GM18867 (cell line): ENCODE data around the gene DDX31.
"Not testable (repeated sequence)": the region's sequence is repeated elsewhere in the genome, so short reads cannot be mapped to it uniquely, and the experiment has no call there.

Source experiments
- ATAC-seq: cut with Tn5 transposase; IDR thresholded peaks from one replicate; pipeline ENCODE4 v1.9.1; 2021; ENCODE audit warnings: mild to moderate bottlenecking, moderate library complexity; ENCODE audit not compliant: unreplicated experiment

DDX31 gene

DNA sequence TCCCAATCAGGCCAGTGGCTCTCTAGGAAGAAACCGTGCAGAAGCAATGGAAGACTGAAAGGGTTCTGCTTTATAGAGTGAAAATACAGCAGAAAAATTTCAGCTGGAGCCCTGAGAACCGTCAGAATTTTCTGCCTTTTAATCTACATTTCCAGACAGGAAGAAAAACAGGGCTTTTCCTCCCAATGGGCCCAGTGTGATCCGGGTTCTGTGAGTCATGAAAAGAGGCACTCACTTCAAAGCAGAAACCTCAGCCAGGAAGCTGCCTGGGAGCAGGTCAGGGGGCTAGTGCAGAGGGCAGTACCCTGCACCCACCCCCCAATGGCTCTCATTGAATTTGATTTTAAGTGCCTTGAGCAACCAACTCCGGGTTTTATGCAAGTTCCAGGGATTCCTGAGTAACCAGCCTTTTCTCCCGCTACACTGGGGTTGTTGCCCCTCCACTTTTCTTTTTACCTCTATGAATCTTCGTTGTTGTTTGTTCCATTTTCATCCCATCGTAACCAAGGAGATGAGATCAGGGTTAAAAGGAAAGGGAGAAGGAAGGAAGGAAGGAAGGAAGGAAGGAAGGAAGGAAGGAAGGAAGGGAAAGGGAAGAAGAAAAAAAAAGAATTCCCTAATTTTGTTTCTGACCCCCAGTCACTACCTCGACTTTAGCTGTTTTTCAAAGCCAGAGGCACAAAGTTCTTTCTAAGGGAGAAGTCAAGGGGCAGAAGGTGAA lies 86.0 kb downstream of the DDX31 start:
- no peak for ATAC-seq

DNA sequence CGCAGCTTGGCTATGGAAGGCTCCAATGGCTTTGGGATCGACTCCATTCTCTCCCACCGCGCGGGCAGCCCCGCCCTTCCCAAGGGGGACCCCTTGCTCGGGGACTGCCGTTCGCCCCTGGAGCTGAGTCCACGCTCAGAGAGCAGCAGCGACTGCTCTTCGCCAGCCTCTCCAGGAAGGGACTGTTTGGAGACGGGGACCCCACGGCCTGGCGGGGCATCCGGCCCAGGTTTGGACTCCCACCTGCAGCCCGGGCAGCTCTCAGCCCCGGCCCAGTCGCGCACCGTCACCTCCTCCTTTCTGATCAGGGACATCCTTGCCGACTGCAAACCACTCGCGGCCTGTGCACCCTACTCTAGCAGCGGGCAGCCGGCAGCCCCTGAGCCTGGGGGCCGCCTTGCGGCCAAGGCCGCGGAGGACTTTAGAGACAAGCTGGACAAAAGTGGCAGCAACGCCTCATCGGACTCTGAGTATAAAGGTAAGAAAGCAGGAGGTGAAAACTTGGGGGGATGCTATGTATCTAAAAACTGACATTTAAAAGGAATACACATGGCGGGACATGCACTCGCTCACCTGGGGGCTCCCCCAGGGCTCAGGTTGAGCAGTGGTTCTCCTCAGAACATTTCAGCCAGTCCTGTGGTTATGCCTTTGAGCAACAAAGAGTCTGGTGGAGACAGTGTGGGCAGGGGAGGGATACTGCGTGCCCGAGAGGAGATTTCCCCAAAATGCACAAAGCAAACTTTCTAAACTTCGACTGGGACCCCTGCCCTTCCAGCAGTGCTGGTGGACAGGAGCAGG lies 86.8 kb downstream of the DDX31 start:
- ATAC-seq = no peak

DNA sequence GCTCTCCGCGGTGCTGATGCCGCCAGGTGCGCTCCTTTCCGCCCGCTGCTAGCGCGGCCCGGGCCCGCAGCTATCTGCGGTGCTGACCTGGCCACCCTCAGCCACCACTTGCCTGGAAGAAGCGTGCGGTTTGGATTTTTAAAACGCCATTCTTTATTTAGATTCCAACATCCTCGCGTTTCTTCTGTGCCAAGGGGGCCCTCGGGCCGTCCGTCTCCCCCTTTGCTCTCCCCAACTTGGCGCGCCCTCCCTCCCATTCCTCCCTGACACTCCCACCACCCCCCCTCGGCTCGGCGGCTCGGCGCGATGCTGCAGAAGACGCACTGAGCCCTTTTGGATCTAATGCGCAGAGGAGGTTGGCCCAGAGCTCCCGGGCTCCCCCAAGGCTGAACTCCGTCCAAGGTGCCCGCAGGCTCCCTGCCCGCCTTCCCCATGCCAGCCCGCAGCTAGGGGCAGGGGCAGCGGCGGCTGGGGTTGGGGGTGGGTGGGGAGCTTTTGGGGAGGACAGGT lies 87.5 kb downstream of the DDX31 start, which contains the start of gene BARHL1:
Gene BARHL1, plus strand, starts transcription at position 331 of the 510 bp plus-strand sequence. CDS start 192 bp downstream, outside the sequence.
- no peak for ATAC-seq

DNA sequence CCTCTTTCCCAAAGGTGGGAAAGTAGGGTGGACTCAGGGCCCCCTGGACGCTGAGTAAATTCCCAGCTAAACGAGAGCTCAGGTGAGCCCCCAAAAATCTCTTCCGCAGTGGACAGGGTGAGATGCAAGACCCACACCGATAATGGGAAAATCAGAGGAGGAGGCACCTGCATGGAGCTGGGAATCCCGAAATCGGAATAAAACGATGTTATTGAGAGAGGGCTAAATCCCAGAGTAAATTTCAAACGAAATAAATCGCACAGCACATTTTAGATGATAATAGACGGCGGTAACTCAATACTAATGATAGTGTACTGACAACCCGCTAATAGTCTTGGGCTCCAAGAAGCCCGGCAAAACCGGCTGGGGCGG lies 90.4 kb downstream of the DDX31 start:
- ATAC-seq = no peak

DNA sequence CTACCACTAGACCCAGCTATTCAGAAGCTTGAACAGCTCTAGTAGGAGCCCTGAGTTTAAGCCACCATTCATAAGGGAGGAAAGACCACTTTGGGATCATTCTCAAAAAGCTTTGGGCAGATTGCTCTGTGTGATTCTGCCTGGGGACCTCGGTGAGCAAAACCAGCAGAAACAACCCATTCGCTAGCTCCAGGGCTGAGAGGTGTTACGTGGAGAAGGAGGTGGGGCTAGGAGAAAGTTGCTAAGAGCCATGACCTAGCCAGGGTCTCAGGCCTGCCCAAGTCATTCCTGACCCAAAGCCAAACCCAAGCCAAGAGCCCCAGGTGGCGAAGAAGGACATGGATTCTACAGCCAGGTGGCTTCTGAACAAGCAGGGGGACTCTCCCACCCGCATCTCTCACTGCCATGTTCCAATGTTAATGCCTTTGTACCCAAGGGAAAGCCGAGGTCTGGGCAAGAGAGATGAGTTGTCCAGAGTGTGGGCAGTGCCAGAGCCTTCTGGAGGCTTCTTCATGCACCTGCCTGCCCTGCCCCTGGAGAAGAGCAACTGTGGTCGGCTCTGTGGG lies 91.3 kb downstream of the DDX31 start:
- ATAC-seq = no peak

DNA sequence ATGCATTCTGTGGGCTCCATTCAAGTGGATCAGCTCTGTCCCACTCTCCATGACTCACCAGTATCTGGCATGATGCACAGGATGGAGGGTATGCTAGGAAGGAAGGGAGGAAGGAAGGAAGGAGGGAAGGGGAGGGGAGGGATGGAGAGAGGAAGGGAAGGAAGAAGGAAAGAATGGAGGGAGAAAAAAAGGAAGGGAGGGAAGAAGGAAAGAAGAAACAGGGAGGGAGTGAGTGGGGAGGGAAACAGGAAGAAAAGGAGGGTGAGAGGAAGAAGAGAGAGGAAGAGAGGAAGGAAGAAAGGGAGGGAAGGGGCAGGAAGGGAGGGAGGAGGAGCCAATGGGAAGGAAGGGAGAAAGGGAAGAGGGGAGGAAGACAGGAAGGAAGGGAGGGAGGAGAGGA lies 92.7 kb downstream of the DDX31 start:
- ATAC-seq = no peak

DNA sequence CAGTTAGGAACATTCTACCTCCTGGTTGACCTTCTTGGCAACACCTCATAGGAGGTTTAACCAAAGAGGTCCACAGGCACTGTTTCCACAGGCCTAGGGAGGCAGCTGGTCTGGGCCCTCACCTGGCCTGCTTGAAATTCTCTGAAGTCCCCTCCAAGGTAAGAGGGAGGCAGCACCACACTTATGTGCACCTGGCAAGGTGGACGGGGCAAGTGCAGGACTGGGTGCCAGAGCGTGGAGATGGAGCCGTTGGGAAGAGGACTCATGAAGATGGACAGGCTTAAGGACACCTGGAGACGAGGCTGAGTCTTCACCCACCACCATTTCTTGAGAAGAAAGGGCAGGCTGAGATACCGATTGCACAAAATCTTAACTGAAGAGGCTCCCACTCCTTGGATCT lies 94.0 kb downstream of the DDX31 start:
- ATAC-seq = no peak

DNA sequence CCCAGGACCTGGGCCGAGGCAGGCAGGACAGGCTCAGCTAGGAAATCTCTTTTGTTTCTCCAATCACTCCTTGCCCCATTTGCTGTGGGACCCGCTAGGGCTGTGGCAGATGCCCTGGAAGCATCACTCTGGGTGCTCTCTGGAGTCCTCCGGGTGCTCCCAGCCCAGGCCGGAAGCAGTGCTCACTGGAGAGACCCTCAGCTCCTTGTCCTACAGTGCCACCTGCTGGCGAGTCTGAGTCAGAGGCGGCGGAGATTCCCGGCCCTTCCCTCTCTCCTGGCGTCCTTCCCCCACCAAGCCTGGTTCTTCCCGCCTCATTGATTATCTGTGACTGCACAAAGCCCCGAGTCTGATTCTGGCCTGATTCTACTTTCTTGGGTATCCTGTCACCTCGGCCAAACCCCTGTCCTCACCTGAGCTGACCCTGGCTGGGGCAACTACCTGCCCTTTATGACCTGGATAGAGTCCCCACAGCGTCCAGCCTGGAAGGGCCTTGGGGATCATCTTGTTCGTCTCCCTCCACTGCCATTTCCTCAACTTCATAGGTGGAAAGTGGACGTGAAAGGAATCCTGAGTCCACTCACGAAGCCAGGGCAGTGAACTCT lies 94.7 kb downstream of the DDX31 start:
- ATAC-seq = no peak

DNA sequence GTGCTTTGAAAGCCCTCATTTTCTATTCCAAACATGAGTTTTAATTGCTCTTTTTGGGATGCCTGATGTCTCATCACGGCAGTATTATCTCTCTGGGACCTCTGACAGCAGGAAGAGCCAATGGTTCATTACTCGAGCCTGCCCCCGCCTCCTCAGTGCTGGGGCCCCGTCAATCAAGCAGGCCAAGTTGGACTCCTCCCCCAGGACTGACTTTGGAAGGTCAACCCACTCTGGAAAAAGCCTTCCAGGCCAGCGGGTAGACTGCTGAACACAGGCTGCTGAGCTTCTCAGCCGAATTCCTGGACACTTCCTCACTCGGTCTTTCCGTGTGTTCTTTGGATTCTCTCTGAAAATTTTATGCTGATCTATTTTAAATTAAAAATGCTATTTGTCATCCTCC lies 96.9 kb downstream of the DDX31 start:
- no peak for ATAC-seq

DNA sequence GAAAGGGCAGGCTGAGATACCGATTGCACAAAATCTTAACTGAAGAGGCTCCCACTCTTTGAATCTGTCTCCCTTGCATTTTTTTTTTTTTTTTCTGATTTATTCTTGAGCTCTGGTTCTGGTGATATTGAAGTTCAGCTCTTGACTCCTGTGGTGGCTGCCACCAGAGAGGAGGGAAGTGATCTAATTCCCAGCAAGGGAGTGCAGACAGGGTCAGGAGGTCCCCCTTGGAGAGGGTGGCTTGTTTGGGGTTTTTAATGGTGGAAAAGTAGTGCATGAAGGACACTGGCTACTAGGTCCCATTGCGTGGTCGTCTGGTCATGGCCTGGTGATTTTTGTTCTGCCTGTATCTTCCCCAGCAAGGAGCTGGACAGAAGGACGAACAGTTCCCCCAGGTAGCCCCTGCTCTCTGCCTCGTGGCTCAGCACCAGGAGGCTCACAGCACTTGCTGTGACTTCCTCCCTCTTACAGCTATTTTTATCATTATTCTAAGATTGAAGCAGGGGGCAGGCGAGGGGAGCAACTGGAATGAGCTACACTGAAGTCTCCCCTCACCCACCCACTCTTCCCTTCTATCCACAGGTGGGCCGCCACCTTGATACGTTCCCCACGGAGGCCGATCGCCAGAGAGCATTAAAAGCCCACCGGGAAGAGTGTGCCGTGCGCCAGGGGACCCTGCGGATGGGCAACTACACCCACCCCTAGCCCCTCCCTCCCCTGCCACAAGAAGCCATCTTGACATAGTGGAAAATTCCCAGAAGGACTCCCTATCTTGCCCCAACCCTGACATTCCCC lies 97.8 kb downstream of the DDX31 start:
- ATAC-seq = no peak

DNA sequence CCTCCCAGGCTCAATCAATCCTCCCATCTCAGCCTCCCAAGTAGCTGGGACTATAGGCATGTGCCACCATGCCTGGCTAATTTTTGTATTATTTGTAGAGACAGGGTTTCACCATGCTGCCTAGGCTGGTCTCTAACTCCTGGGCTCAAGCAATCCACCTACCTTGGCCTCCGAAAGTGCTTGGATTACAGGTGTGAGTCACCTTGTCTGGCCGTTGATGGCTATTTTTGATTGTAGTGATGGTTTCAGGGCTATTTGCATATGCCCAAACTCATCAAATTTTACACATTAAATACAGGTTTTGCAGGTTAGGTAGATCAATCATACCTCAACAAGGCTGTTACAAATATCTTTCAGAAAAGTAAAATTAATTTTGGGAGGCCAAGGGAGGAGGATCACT lies 101.0 kb downstream of the DDX31 start:
- not testable (repeated sequence) for ATAC-seq

DNA sequence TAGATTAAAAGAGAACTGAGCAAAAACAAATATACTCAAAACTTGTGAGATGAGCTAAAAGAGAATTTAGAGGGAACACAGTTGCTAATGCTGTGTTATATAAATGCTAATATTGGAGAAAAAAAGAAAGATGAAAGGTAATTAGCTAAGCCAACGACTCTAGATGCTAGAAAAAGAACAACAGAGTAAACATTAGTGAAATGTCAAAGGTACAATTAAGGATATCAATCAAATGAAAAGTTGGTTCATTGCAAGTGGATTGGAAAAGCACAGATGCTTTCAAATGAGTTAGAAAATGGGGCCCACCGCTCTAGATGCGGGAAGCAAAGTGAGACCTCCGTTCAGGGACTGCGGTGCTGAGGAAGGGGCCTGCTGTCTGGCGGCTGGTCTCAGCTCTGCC lies 105.3 kb downstream of the DDX31 start:
- ATAC-seq = no peak

DNA sequence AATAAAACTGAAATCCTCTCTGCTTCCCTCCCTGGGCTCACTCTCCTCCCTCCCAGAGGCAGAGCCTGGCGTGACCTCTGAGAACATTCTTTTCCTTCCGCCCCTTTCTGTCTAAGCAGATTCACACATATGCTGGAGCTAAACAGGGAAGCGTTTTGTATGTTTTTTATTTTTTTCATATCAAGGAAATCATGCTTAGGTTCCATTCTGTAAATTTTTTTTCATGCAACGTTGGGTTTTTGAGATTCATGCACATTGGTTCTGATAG lies 107.5 kb downstream of the DDX31 start:
- no peak for ATAC-seq

DNA sequence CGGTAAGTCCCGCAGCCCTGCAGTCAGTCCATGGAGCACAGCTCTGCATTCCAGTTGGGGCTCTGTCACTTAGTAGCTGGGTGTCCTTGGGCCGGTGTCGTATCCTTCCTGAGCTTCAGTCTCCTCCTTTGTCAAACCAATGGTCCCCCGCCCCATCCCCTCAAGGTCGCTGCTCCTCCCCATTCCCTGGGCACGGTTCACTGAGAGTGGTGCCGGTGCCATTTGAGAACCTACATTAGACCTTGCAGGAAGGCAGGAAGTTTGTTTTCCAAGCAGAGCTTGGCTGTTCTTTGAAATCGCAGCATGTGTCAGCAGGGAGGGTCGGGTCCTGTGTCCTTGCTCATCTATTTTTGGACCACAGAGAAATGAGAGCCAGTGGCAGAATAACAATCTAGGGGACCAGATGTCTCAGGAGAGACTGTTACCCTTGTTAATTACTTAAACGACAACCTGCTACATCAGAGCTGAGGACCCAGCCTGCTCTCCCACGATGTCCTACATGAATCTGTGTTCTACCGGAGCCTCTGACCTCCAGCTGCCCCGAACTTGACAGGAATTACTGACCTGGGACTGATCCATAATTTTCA lies 109.1 kb downstream of the DDX31 start:
- ATAC-seq = no peak

DNA sequence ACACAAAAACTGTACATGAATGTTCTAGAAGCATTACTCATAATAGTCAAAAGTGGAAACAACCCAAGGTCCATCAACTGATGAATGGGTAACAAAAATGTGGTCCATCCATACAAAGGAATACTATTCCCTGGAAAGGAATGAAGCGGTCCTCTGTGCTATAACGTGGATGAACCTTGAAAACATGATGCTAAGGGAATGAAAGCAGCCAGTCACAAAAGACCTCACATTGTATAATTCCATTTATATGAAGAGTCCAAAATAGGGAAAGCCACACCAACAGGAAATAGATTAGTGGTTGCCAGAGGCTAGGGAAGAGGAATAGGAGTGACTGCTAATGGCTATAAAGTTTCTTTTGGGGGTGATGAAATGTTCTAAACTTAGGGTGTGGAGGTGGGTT lies 110.1 kb downstream of the DDX31 start:
- no peak for ATAC-seq

DNA sequence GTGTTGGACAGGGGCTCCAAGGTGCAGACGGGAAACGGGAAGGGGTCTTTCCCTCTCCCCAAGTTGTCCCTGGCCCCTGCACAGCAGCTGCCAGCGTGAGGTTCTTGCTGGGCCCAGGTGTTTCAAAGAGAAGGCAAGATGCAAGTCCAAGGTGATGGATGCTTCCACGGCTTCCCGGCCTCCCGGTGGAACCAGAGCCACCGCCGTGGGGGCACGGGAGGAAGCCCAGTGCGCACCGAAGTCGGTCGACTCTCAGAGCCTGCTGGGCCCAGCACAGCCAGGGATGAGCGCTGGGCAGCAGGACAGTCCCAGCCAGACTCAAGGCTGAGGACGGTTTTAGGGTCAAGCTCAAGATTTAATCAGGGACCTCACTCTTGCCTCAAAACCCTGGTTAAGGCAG lies 112.6 kb downstream of the DDX31 start:
- ATAC-seq = no peak

DNA sequence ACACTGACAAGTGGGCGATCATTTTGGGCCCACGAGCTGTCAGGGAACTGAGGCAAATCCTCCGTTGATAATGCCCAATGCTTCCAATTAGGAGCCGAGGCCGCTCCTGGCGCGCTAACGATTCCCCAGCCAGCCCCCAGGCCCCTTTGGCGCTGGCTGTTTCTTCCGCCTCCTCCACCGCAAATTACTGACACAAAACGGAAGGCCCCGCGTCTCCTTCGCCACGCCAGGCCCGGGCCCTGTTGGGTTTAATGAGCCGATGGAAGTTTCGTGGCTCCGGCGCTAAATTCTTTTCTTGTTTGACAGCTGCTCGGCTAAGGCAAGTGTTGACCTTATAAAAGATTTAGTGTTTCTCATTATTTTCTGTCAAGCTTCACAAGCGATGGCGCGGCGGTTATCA lies 113.1 kb downstream of the DDX31 start:
- ATAC-seq = no peak

DNA sequence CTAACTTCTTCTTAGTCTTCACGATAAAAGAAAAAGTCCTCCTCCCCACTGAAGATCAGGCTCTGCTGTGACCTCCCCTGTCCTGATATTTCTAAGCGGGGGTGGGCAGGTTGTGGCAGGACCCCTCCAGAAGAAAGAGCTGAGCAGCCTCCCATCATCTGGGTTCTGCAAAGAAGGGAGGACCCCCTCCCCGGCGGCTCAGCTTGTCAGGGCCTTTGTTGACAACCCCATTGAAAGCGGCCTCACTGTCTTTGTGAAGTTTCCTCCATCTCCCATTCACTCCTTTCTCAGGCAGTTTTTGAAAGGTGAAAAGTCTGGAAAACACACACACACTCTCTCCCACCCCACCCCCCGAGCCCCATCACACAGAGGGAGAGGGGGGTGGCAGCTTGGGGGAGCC lies 113.5 kb downstream of the DDX31 start:
- ATAC-seq = no peak

DNA sequence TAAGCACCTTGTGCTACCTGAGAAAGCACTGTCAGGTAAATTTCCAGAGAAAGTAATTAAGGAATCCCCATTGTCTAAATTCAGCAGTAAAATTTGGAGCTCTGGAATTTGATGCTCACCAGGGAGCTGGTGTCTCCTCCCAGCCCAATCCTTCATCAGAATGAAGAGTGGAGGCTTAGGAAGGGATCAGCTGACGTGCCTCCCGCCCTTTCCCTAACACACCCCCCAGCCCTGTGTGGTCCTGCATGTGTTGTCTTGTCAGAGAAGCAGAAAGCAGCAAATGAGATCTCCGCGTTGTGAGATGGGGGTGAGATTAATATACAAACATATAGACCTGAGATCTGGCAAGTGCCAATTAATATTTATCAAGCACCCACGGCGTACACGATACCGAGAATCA lies 114.3 kb downstream of the DDX31 start:
- ATAC-seq = no peak

DNA sequence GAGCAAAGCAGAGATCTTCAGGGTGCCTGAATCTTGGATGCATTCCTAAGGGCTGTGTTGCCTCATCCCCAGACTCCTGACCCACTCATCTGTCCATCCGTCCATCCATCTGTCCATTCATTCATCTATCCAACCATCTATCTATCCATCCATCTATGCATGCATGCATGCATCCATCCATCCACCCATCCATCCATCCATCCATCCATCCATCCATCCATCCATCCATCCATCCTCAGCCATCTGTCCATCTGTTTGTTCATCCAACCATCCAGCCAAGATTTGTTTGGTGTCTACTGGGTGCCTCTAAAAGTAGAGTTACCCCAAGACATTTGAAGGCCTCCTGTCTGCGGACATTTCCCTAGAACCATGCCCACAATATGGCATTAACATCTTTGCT lies 115.0 kb downstream of the DDX31 start:
- ATAC-seq = no peak

DNA sequence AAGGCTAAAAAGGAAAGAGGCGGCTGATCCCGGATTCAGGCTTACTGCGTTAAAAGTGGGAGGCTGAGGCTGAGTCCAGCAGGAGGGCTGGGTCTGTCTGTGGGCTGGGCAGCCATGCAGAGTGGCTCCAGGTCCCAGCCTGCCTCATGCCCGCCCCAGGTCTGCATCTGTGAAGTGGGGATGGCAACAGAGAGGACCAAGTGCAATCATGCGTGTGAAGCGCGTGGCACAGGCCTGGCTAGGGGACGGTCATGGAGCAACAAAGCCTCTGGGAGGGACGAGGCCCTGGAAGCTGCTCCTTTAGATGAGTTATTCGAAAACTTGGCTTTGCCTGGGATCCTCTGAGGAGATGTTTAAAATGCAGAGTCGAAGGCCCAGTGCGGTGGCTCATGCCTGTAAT lies 117.7 kb downstream of the DDX31 start:
- ATAC-seq = no peak
